ENCODE results near the gene C9orf152.

DNA sequence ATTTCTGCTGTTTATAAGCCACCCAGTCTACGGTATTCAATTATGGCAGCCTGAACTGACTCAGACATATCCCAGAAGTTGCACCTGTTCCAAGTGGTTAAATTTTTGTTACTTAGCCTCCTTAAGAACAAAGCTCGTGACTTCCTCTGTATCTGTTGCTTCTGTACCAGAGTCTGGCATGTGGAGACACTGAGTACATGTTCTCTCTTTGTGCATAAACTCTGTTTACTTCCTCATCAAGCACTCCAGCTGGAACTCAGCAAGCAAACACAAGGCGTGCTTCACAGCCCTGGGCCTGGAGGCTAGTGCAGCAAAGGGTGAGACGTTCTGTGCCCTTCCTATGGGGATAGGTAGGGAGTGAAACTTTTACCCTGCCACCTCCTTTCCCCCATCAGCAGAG lies 19.0 kb downstream of the C9orf152 start:
- TF ChIP-seq, protein P1, sequence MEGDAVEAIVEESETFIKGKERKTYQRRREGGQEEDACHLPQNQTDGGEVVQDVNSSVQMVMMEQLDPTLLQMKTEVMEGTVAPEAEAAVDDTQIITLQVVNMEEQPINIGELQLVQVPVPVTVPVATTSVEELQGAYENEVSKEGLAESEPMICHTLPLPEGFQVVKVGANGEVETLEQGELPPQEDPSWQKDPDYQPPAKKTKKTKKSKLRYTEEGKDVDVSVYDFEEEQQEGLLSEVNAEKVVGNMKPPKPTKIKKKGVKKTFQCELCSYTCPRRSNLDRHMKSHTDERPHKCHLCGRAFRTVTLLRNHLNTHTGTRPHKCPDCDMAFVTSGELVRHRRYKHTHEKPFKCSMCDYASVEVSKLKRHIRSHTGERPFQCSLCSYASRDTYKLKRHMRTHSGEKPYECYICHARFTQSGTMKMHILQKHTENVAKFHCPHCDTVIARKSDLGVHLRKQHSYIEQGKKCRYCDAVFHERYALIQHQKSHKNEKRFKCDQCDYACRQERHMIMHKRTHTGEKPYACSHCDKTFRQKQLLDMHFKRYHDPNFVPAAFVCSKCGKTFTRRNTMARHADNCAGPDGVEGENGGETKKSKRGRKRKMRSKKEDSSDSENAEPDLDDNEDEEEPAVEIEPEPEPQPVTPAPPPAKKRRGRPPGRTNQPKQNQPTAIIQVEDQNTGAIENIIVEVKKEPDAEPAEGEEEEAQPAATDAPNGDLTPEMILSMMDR (conservative IDR thresholded peaks at IDR 0.05; ENCODE audit: low read length), result no peak
- TF ChIP-seq EZH2phosphoT487 (IDR thresholded peaks at IDR 0.05; ENCODE audit: borderline replicate concordance), result no peak

Data from Loucy (cell line).